GM23248 (cell line): ENCODE measurements around the gene SLC2A6. TPM values are rescaled to one million over a fixed set of nuclear protein-coding genes. Genes with fewer than 3 reads are reported as not detected.

Experiments
- DNase-seq: peaks from one replicate; pipeline ENCODE4 v3.0.0-alpha.2; 2015
- H2AFZ ChIP-seq: fragments of 200-600 bp; sonication (generic); 2 replicates; pipeline ENCODE4 v1.6.1; 2016; ENCODE audit warnings: antibody characterized with exemption
- H3F3A ChIP-seq: fragments of 200-600 bp; sonication (generic); 2 replicates; pipeline ENCODE4 v1.6.1; 2016; ENCODE audit warnings: mild to moderate bottlenecking, antibody characterized with exemption, mixed run types; ENCODE audit not compliant: insufficient read depth
- H3K27ac ChIP-seq: fragments of 200-600 bp; sonication (generic); 2 replicates; pipeline ENCODE4 v1.5.1; 2016; ENCODE audit warnings: mild to moderate bottlenecking
- H3K27me3 ChIP-seq: fragments of 200-600 bp; sonication (generic); replicated peaks from 2 replicates; pipeline ENCODE4 v1.6.1; 2016; ENCODE audit warnings: mild to moderate bottlenecking; ENCODE audit not compliant: insufficient read depth
- H3K36me3 ChIP-seq: fragments of 200-600 bp; sonication (generic); 2 replicates; pipeline ENCODE4 v1.6.1; 2016; ENCODE audit warnings: low read depth, mild to moderate bottlenecking
- H3K4me1 ChIP-seq: fragments of 200-600 bp; sonication (generic); 2 replicates; pipeline ENCODE4 v1.6.1; 2016; ENCODE audit warnings: mild to moderate bottlenecking; ENCODE audit not compliant: insufficient read depth
- H3K4me2 ChIP-seq: fragments of 200-600 bp; sonication (generic); one replicate; pipeline ENCODE4 v1.6.1; 2016; ENCODE audit warnings: mild to moderate bottlenecking; ENCODE audit not compliant: unreplicated experiment
- H3K4me3 ChIP-seq: fragments of 200-600 bp; sonication (generic); 2 replicates; pipeline ENCODE4 v1.5.1; 2016; ENCODE audit warnings: mild to moderate bottlenecking
- H3K79me2 ChIP-seq: fragments of 200-600 bp; sonication (generic); 2 replicates; pipeline ENCODE4 v1.6.1; 2016; ENCODE audit warnings: mild to moderate bottlenecking; ENCODE audit not compliant: insufficient read depth
- H3K9ac ChIP-seq: fragments of 200-600 bp; sonication (generic); 2 replicates; pipeline ENCODE4 v1.6.1; 2016; ENCODE audit warnings: mild to moderate bottlenecking
- H3K9me2 ChIP-seq: fragments of 200-600 bp; sonication (generic); 2 replicates; pipeline ENCODE4 v1.6.1; 2016; ENCODE audit warnings: mixed run types, mild to moderate bottlenecking, moderate library complexity; ENCODE audit not compliant: insufficient read depth
- H3K9me3 ChIP-seq: fragments of 200-600 bp; sonication (generic); one replicate; pipeline ENCODE4 v1.6.1; 2017; ENCODE audit warnings: low read depth
- H4K20me1 ChIP-seq: fragments of 200-600 bp; sonication (generic); 2 replicates; pipeline ENCODE4 v1.6.0; 2016; ENCODE audit not compliant: insufficient read depth
- EZH2 ChIP-seq: fragments of 200-600 bp; sonication (generic); IDR thresholded peaks from 2 replicates; pipeline ENCODE4 v1.6.1; 2018; ENCODE audit warnings: antibody characterized with exemption, mild to moderate bottlenecking; ENCODE audit not compliant: insufficient read depth, poor library complexity, severe bottlenecking
- EZH2phosphoT487 ChIP-seq: fragments of 200-600 bp; sonication (generic); IDR thresholded peaks from 2 replicates; pipeline ENCODE4 v1.6.1; 2018; ENCODE audit warnings: antibody characterized with exemption, moderate library complexity, mild to moderate bottlenecking, low read depth; ENCODE audit not compliant: insufficient read depth
- WGBS, 2 experiments: methylation state at CpG; one replicate each; pipeline ENCODE4 v1.1.6; 2015 to 2017; ENCODE audit warnings: low lambda C conversion rate in 2 of 2, low coverage in 1 of 2; ENCODE audit errors: missing lambda C conversion rate in 2 of 2; 5-methylcytosine and 5-hydroxymethylcytosine counted together
- in situ Hi-C: fragments of 300-500 bp; cut with MboI; formaldehyde crosslinking; loops from 2 replicates; pipeline ENCODE4 v1.15.0; 2020
- polyA plus RNA-seq: library from polyadenylated mRNA; unstranded; fragments of >200 nt; fragmentation: Nextera tagmentation; extraction: Ambion mirVana; gene quantifications from 2 replicates; pipeline ENCODE4 v1.2.1, GENCODE V29; 2016
- total RNA-seq: library from RNA; depleted of rRNA; stranded (reverse); fragments of >200 nt; shearing (Covaris generic); gene quantifications from 2 replicates; pipeline ENCODE4 v1.2.3, GENCODE V29; 2014

The SLC2A6 gene
- total and polyA plus RNA-seq, 2 experiments from 2014 or later = 6.8 to 12.0 TPM

DNA sequence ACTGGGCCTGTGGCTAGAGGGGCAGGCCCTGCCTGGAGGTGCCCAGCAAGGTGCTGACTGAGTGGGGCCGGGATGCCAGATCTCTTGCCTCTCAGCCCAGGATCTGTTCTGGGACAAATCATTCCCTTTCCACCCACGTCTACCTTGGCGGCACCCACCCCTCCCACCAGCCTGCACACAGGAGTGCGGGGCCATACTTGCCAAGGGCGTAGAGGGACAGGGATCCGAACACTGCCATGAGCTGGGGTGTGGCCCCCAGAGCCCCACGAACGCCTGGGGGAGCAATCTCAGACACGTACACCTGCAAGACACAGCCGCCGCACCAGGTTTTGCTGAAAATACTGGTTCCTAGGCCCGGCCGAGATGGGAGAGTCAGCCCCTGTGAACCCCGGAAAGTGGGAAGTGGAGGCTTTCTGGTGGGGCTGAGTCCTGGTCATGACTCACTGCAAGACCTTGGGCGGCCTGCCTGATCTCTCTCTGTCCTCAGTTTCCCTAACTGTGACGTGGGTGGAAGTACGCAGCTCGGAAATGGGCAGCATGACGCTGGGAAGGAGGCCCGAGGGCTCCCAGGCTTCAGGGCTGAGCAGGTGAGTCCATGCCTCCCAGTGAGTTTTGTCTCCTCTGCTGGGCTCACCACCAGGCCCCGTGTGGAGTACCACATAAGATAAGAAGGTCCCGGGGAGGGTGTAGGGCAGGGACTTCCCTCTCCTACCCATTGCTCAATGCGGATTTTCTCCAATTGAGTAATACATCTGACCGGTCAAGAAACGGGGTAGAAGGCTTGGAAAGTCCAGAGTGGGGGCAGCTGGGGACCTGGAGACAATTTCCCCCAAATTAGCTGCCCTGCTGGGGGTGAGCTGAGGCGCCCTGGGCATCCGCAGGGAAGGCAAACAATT lies 2.6 kb downstream of the SLC2A6 start:
- in situ Hi-C loops = loop anchor here (25.0 kb wide), 1 partner anchor 439 kb away; the partner anchor contains the start of gene GTF3C5

DNA sequence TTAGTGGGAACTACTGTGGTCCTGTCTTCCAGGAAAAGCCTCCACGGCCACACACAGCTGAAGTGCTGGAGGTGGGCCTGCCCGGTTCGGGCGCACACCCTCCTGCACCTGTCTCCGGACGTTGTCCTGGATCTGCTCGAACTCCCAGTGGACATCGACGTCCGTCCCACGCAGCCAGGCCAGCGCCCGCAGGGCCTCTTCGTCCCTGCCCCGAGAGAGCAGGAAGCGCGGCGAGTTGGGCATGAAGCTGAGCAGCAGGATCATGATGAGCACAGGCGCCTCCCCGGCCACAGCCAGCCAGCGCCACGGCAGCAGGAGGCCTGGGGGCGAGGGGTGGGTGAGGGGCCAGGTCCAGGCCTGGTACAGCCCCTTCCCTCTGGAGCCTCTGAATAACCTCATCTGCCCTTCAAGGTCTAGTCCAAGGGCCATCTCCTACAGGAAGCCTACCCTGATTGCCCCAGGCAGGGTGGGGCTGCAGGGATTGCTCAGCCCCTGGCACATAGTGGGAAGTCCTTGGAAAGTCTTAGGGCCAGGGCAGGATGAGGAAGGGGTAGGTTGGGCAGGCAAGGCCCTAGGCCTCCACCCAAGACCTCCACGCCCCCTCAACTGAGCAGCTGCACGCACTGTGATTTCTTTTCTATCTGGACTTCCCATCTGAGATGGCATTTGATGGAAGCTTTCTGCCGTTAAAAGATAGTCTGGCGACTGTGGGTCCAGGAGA lies 3.4 kb downstream of the SLC2A6 start:
- TF ChIP-seq EZH2 = no peak
- no peak for TF ChIP-seq EZH2phosphoT487
- Histone ChIP-seq H3K4me2 (no peak overlapping the region), H3K4me1 (no peaks in the 10 kb centered on the region), H3K36me3 (no peaks in the 10 kb centered on the region), H3K9ac (no peak overlapping the region), H2AFZ (no peak overlapping the region), H4K20me1 (no peaks in the 10 kb centered on the region), H3K27ac (no peak overlapping the region), H3F3A (no peaks in the 10 kb centered on the region), H3K9me2 (no peaks in the 10 kb centered on the region), H3K4me3 (no peak overlapping the region), H3K27me3 (no peaks in the 10 kb centered on the region), H3K79me2 (no peaks in the 10 kb centered on the region), H3K9me3 (no peaks in the 10 kb centered on the region)
- WGBS, 2 experiments = 93 to 95% methylated on average over 27 of the region's 27 CpGs
- in situ Hi-C loops = loop anchor here (25.0 kb wide), 1 partner anchor 438 kb away; the partner anchor contains the start of gene GTF3C5
- DNase-seq = no peak

More for the DNA sequence above, 2.6 kb downstream of the SLC2A6 start:
- H3K36me3 ChIP-seq = no peaks in the 10 kb centered on the region
- no peak overlapping the region for H3K4me3 ChIP-seq
- H3K27me3 ChIP-seq = no peaks in the 10 kb centered on the region
- no peaks in the 10 kb centered on the region for H3K79me2 ChIP-seq
- H3K9me3 ChIP-seq = no peaks in the 10 kb centered on the region
- H4K20me1 ChIP-seq = no peaks in the 10 kb centered on the region
- no peak overlapping the region for H2AFZ ChIP-seq
- H3K9me2 ChIP-seq = no peaks in the 10 kb centered on the region
- H3K4me1 ChIP-seq = no peaks in the 10 kb centered on the region
- no peak for DNase-seq
- no peaks in the 10 kb centered on the region for H3F3A ChIP-seq
- H3K4me2 ChIP-seq = no peak overlapping the region
- WGBS, 2 experiments = 92 to 93% methylated on average over 26 to 27 of the region's 27 CpGs
- H3K27ac ChIP-seq = no peak overlapping the region
- no peak for TF ChIP-seq EZH2phosphoT487
- TF ChIP-seq EZH2 = no peak
- no peak overlapping the region for H3K9ac ChIP-seq

GRCh38 chr9:133474853-133475252 lies 4.0 kb downstream of the SLC2A6 start:
- H3F3A ChIP-seq = no peaks in the 10 kb centered on the region
- TF ChIP-seq EZH2 (no peak), EZH2phosphoT487 (no peak)
- no peak overlapping the region for H2AFZ ChIP-seq
- H3K4me2 ChIP-seq = no peak overlapping the region
- no peak overlapping the region for H3K9ac ChIP-seq
- no peaks in the 10 kb centered on the region for H4K20me1 ChIP-seq
- in situ Hi-C loops = loop anchor here (25.0 kb wide), 1 partner anchor 438 kb away; the partner anchor contains the start of gene GTF3C5
- no peaks in the 10 kb centered on the region for H3K4me1 ChIP-seq
- no peaks in the 10 kb centered on the region for H3K79me2 ChIP-seq
- 88 to 92% methylated on average over 17 to 20 of the region's 20 CpGs for WGBS, 2 experiments
- H3K36me3 ChIP-seq = no peaks in the 10 kb centered on the region
- no peaks in the 10 kb centered on the region for H3K9me3 ChIP-seq
- no peak overlapping the region for H3K4me3 ChIP-seq
- no peak for DNase-seq
- H3K27ac ChIP-seq = no peak overlapping the region
- no peaks in the 10 kb centered on the region for H3K27me3 ChIP-seq
- no peaks in the 10 kb centered on the region for H3K9me2 ChIP-seq

DNA sequence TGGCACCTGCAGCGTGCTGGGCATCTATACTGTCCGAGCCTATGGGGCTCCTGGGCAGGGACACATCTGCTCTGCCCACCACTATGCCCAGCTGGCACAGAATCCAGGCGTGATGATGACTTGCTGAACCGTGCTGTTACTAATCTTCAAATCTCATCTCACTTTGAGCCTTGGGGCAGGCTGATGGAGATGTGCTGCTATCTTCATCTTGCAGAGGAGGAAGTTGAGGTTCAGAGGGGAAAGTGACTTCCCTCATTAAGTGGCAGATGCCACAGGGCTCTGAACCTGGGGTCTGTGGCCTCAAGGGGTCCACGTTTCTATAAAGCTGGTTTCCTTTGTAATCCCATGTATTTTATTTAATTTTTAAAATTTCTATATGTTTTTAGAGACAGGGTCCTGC lies 4.7 kb downstream of the SLC2A6 start:
- no peak for DNase-seq
- Histone ChIP-seq H3K4me3 (no peak overlapping the region), H3K36me3 (no peaks in the 10 kb centered on the region), H4K20me1 (no peaks in the 10 kb centered on the region), H3K9ac (no peak overlapping the region), H3K9me2 (no peaks in the 10 kb centered on the region), H3K4me1 (no peaks in the 10 kb centered on the region), H3F3A (no peaks in the 10 kb centered on the region), H3K79me2 (no peaks in the 10 kb centered on the region), H3K4me2 (no peak overlapping the region), H3K9me3 (no peaks in the 10 kb centered on the region), H3K27ac (no peak overlapping the region), H3K27me3 (no peaks in the 10 kb centered on the region), H2AFZ (no peak overlapping the region)
- in situ Hi-C loops = no loop called here
- TF ChIP-seq EZH2 = no peak
- no peak for TF ChIP-seq EZH2phosphoT487
- 88 to 89% methylated on average over 5 of the region's 5 CpGs for WGBS, 2 experiments
